ENCODE results near the gene STOM. TPM values are rescaled to one million over a fixed set of nuclear protein-coding genes. Genes with fewer than 3 reads are reported as not detected.

The STOM gene
- total RNA-seq, 1 experiment from 2014 or later = 22.4 TPM

- no peak overlapping the region for H3K9ac ChIP-seq (ENCODE audit: low read length)
- no peaks in the 10 kb centered on the region for H3K79me2 ChIP-seq (ENCODE audit: insufficient read depth, low read length)
- H3K36me3 ChIP-seq (ENCODE audit: control insufficient read depth in 1 of 2, insufficient read depth in 2 of 2, low read length in 2 of 2) = no peaks in the 10 kb centered on the region
- CTCF ChIA-PET = no interaction called here
- no peak overlapping the region for H3K4me3 ChIP-seq (replicated peaks in 1 of 2; ENCODE audit: low read depth in 1 of 2, low read length in 2 of 2)
- ATAC-seq = no peak
- H4K20me1 ChIP-seq (ENCODE audit: insufficient read depth) = no peaks in the 10 kb centered on the region
- peaks cover 12 to 28% of the 10 kb centered on the region in 2 experiments; a peak in 3 of 4 replicates for H3K4me1 ChIP-seq (ENCODE audit: control insufficient read depth in 1 of 2, insufficient read depth in 2 of 2, low read length in 2 of 2)
- intact Hi-C loops (cut with micrococcal nuclease) = no loop called here
- no peaks in the 10 kb centered on the region for H3K9me2 ChIP-seq (ENCODE audit: insufficient read depth)
- POLR2A ChIA-PET = no interaction called here
- DNase-seq (ENCODE audit: low read depth, low spot score) = no peak
- BruUV-seq (replicated peaks) = no TSS peak
- H3K9me3 ChIP-seq (ENCODE audit: control insufficient read depth in 1 of 2, insufficient read depth in 1 of 2, low read depth in 1 of 2, low read length in 2 of 2) = no peaks in the 10 kb centered on the region
- RAD21 ChIA-PET (ENCODE audit: low non-redundant PET in 1 of 2, low total read pairs in 2 of 2, uncharacterized antibody in 2 of 2, unreplicated experiment in 2 of 2) = no interaction called here
- no peak overlapping the region for H3K4me2 ChIP-seq (ENCODE audit: low read length)
- TF ChIP-seq SRF (IDR thresholded peaks at IDR 0.05; ENCODE audit: low read depth) (no peak), MAX (IDR thresholded peaks at IDR 0.05) (no peak), REST (IDR thresholded peaks at IDR 0.05; ENCODE audit: low read depth) (no peak), YY1 (IDR thresholded peaks at IDR 0.05; ENCODE audit: extremely low read depth, insufficient replicate concordance, low read depth, low read length) (no peak), CBX3 (IDR thresholded peaks at IDR 0.05; ENCODE audit: low read depth) (no peak), SIN3A (IDR thresholded peaks at IDR 0.05; ENCODE audit: low read depth) (no peak), POLR2A (IDR thresholded peaks at IDR 0.05; ENCODE audit: borderline replicate concordance, extremely low read depth, insufficient read depth, insufficient read length) (no peak)
- no peak overlapping the region for H2AFZ ChIP-seq (ENCODE audit: low read depth, low read length, poor library complexity, severe bottlenecking)
- no peak overlapping the region for H3K27ac ChIP-seq (ENCODE audit: low read depth, low read length)
- no peaks in the 10 kb centered on the region for H3K27me3 ChIP-seq (ENCODE audit: insufficient read depth, low read length)
These were observed 15.9 kb downstream of the STOM start for GRCh38 chr9:121354141-121354540.

Measured in HCT116 (cell line).